ENCODE results near the gene DNAJC5G. TPM values are rescaled to one million over a fixed set of nuclear protein-coding genes. Genes with fewer than 3 reads are reported as not detected.
"Not testable (repeated sequence)": the region's sequence is repeated elsewhere in the genome, so short reads cannot be mapped to it uniquely, and the experiment has no call there.

DNAJC5G gene
- total and polyA plus RNA-seq, 9 of the 15 experiments (the other 6 are each of a cell fraction or from before 2014, with no cell fraction given): not detected

DNA sequence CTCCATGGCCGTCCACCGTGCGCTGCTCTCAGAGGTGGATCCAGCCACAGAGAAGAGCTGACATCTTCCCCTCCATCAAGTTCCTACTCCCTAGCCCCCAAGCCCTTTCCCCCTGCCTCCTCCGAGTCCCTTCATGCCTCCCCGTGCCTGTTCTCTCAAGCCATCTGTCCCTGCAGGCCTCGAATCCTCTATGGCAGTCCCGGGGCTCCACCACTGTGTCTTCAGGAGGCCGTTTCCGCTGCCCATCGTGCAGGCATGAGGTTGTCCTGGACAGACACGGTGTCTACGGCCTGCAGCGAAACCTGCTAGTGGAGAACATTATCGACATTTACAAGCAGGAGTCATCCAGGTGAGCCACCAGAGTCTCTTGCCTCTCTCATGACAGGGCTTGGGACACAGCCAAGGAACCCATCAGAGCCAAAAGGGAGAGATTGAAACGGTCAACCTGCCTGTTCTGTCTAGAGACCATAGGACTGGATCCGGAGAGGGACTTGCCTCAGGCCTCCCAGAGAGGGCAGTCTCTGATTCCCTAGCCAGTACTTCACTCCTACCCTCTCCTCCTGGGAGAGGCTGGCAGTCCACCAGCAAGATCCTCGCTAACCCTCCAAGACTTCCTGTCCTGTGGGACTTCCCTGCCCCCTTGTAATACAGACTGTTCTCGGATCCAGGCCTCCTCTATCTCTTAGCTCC, 23.3 kb downstream of the DNAJC5G start:
- WGBS (ENCODE audit: insufficient coverage, low coverage, missing lambda C conversion rate): 39% methylated on average over 18 of the region's 18 CpGs
- H3K9me3 ChIP-seq (replicated peaks; ENCODE audit: control insufficient read depth, insufficient read depth, low read depth, low read length): no peaks in the 10 kb centered on the region
- peak; percentile 57 for ATAC-seq
- H3K4me2 ChIP-seq (ENCODE audit: insufficient read depth, low read length): no peak overlapping the region
- no peaks in the 10 kb centered on the region for H3K9me1 ChIP-seq (ENCODE audit: control insufficient read depth, insufficient read depth, low read length)
- H4K20me1 ChIP-seq (replicated peaks; ENCODE audit: control insufficient read depth, insufficient read depth, low read length): no peaks in the 10 kb centered on the region
- in situ Hi-C loops (cut with MboI): loop anchor here (10.0 kb wide), 1 partner anchor 454 kb away; the partner anchor contains the start of gene DPYSL5
- peaks cover 4 to 6% of the 10 kb centered on the region in 2 experiments; a peak in 3 of 5 replicates for H3K4me1 ChIP-seq (replicated peaks in 1 of 2; ENCODE audit: control insufficient read depth in 2 of 2, insufficient read depth in 2 of 2, low read length in 2 of 2)
- BruUV-seq (replicated peaks): no TSS peak
- H3K9ac ChIP-seq (ENCODE audit: insufficient read depth in 1 of 2, low read depth in 2 of 2, low read length in 2 of 2): peak overlapping the region in 1 of 2 experiments; percentile 2; a peak in 1 of 4 replicates
- FAIRE-seq: no peak
- TF ChIP-seq NBN (IDR thresholded peaks at IDR 0.05; ENCODE audit: low read depth) (no peak), RAD21 (CRISPR knock-in tag; conservative IDR thresholded peaks at IDR 0.05 in 1 of 2, IDR thresholded peaks at IDR 0.05 in 1 of 2) (0 out of 4 replicates have a peak, but pooled peaks of 1 of the 2 experiments have one; percentile 5)
- no peak overlapping the region for H3K4me3 ChIP-seq
- H2AFZ ChIP-seq (ENCODE audit: low read depth, low read length): peak overlapping the region; percentile 66
- no peaks in the 10 kb centered on the region for H3K36me3 ChIP-seq (ENCODE audit: control insufficient read depth, insufficient read depth, low read length)
- POLR2A ChIA-PET: no interaction called here
- CTCF ChIA-PET (ENCODE audit: low intra/inter-chr PET ratio): no interaction called here
- DNase-seq (ENCODE audit: extremely low read depth in 1 of 4, low spot score in 3 of 4): no peak
- H3K27me3 ChIP-seq (ENCODE audit: control insufficient read depth in 2 of 2, insufficient read depth in 2 of 2, low read length in 2 of 2): no peaks in the 10 kb centered on the region; a peak in 1 of 5 replicates
- no peaks in the 10 kb centered on the region for H3K79me2 ChIP-seq (ENCODE audit: control insufficient read depth, insufficient read depth, low read length)
- H3K27ac ChIP-seq (ENCODE audit: extremely low read depth, low read depth, low read length): no peak overlapping the region
- intact Hi-C loops (cut with micrococcal nuclease): loop anchor here (10.0 kb wide), 1 partner anchor 334 kb away; no protein-coding TSS in a partner anchor

DNA sequence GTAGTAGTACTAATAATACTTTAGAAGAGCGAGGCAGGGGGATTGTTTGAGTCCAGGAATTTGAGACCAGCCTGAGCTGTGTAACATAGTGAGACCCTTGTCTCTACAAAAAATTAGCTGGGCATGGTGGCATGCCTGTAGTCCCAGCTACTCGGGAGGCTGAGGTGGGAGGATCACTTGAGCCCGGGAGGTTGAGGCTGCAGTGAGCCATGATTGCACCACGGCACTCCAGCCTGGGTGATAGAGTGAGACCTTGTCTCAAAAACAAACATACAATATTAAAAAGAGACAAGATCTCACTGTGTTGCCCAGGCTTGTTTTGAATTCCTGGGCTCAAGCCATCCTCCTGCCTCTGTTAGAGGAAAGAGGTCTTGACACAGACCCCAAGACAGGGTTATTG, 25.4 kb downstream of the DNAJC5G start:
- H2AFZ ChIP-seq (ENCODE audit: low read depth, low read length); H3K4me3 ChIP-seq; H3K4me2 ChIP-seq (ENCODE audit: insufficient read depth, low read length); FAIRE-seq; H3K9me1 ChIP-seq (ENCODE audit: control insufficient read depth, insufficient read depth, low read length); H3K9me3 ChIP-seq (replicated peaks; ENCODE audit: control insufficient read depth, insufficient read depth, low read depth, low read length); H3K9ac ChIP-seq (ENCODE audit: insufficient read depth in 1 of 2, low read depth in 2 of 2, low read length in 2 of 2); DNase-seq (ENCODE audit: extremely low read depth in 1 of 4, low spot score in 3 of 4); CTCF ChIA-PET (ENCODE audit: low intra/inter-chr PET ratio); H3K27ac ChIP-seq (ENCODE audit: extremely low read depth, low read depth, low read length); H3K27me3 ChIP-seq (ENCODE audit: control insufficient read depth in 2 of 2, insufficient read depth in 2 of 2, low read length in 2 of 2); H3K79me2 ChIP-seq (ENCODE audit: control insufficient read depth, insufficient read depth, low read length); in situ Hi-C loops (cut with MboI); H4K20me1 ChIP-seq (replicated peaks; ENCODE audit: control insufficient read depth, insufficient read depth, low read length); H3K4me1 ChIP-seq (replicated peaks in 1 of 2; ENCODE audit: control insufficient read depth in 2 of 2, insufficient read depth in 2 of 2, low read length in 2 of 2); H3K36me3 ChIP-seq (ENCODE audit: control insufficient read depth, insufficient read depth, low read length); ATAC-seq; BruUV-seq (replicated peaks): not testable (repeated sequence)
- peak; percentile 86 for TF ChIP-seq DACH1 (IDR thresholded peaks at IDR 0.05; ENCODE audit: partially characterized antibody)
- WGBS (ENCODE audit: insufficient coverage, low coverage, missing lambda C conversion rate): 38% methylated on average over 4 of the region's 4 CpGs
- intact Hi-C loops (cut with micrococcal nuclease): loop anchor here (5.0 kb wide), 3 partner anchors 72 to 382 kb away; partner anchors contain the start of genes EIF2B4 and SNX17
- POLR2A ChIA-PET: interaction anchor here (1.1 kb wide), 1 partner anchor 22 kb away, joined by 3 read pairs; the partner anchor contains the start of gene MPV17

Data from K562 (cell line).